Aortic smooth muscle cell (primary cell): ENCODE results near the gene AACS. TPM values are rescaled to one million over a fixed set of nuclear protein-coding genes. Genes with fewer than 3 reads are reported as not detected.

Experiments
- total RNA-seq: library from RNA; depleted of rRNA; stranded (reverse); fragments of >200 nt; gene quantifications from 2 replicates; pipeline ENCODE4 v1.2.3, GENCODE V29; 2014

Gene AACS
- total RNA-seq = 13.3 and 18.5 TPM in 2 replicates

GRCh38 chr12:125065021-125065918, at the start of gene AACS:
AACS (plus strand) TSS chr12:125065435; CDS start chr12:125065585, 150 bp downstream.

GRCh38 chr12:125185740-125186470, 120.7 kb downstream of the AACS start, which contains the start of gene TMEM132B:
TMEM132B (plus strand) TSS chr12:125186386.

Other genes with a start within 250 kb of the AACS start
- 8.2 and 12.2 TPM in 2 replicates for gene SCARB1, start 201.6 kb upstream of the AACS start, total RNA-seq
- 2,465 and 2,795 TPM in 2 replicates for gene UBC, start 150.8 kb upstream of the AACS start, total RNA-seq
- 8.5 and 11.0 TPM in 2 replicates for gene DHX37, start 76.3 kb upstream of the AACS start, total RNA-seq
- 3.9 and 6.3 TPM in 2 replicates for gene BRI3BP, start 71.8 kb upstream of the AACS start, total RNA-seq
- gene TMEM132B, start 121.0 kb downstream of the AACS start, total RNA-seq = 13.1 and 14.3 TPM in 2 replicates